OCI-M2 (cell line): ENCODE results near the gene TVP23B.
"Not testable (repeated sequence)": the region's sequence is repeated elsewhere in the genome, so short reads cannot be mapped to it uniquely, and the experiment has no call there.

Experiments
- DNase-seq: peaks from one replicate; lab custom pipeline; 2025; ENCODE audit not compliant: unreplicated experiment; lab: John Stamatoyannopoulos, UW

TVP23B gene

DNA sequence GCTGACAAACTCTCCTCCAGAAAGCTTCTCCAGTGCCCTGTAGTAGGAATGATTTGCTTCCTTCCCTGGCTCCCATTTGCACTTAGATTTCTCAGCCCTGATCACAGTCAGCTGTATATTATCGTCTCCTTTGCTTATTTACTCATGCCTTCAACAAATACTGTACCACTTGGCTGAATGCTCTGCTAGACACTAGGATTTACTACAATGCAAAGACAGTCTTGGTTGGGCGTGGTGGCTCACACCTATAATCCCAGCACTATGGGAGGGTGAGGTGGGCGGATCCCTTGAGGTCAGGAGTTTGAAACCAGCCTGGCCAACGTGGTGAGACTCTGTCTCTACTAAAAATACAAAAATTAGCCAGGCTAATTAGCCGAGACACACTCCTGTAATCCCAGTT is 5.9 kb downstream of the TVP23B start:
- DNase-seq = not testable (repeated sequence)

DNA sequence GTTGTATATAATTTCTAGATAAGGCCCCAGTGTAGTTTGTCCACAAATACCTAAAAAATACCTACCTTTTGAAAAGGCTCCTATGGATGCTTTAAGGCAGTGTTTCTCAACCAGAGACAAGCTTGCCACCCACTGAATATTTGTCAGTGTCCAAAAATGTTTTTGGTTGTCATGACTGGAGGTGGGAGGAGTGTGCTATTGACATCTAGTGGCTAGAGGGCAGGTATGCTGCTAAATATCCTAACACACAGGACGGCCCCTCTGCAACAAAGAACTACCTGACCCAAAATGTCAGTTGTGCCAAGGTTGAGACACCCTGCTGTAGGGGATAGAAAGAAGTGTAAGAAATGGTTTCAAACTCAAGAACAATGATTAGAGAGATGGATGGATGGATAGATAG is 10.4 kb downstream of the TVP23B start:
- DNase-seq = not testable (repeated sequence)

DNA sequence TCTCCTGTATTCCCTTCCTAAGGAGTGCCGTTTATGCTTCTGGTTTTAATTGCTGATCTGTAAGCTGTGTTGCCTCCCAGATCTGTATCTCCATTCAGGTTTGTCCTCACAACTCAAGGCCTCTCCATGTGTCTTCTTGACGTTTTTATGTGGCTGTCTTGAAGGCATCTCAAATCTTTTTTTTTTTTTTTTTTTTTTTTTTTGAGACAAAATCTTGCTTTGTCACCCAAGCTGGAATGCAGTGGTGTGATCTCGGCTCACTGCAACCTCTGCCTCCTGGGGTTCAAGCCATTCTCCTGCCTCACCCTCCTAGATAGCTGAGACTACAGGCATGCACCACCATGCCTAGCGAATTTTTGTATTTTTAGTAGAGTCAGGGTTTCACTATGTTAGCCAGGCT is 13.9 kb downstream of the TVP23B start:
- not testable (repeated sequence) for DNase-seq

DNA sequence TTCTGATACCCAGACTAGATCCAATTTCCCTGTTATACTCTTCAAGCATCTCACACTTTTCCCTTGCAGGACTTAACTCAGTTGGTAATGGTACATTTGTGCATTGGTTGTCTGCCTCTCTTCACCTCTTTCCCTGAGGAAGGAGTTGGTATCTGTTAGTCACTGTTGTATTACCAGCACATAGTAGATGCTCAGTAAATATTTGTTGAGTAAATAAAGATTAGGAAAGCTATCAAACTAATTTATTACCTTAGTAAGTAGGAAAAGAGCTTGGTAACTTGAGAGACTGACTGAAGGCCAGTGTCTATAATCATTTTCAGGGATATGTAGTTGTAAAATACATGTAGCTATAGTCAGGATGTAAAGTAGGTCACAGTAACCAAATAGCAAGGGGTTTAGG is 15.9 kb downstream of the TVP23B start:
- DNase-seq = not testable (repeated sequence)

DNA sequence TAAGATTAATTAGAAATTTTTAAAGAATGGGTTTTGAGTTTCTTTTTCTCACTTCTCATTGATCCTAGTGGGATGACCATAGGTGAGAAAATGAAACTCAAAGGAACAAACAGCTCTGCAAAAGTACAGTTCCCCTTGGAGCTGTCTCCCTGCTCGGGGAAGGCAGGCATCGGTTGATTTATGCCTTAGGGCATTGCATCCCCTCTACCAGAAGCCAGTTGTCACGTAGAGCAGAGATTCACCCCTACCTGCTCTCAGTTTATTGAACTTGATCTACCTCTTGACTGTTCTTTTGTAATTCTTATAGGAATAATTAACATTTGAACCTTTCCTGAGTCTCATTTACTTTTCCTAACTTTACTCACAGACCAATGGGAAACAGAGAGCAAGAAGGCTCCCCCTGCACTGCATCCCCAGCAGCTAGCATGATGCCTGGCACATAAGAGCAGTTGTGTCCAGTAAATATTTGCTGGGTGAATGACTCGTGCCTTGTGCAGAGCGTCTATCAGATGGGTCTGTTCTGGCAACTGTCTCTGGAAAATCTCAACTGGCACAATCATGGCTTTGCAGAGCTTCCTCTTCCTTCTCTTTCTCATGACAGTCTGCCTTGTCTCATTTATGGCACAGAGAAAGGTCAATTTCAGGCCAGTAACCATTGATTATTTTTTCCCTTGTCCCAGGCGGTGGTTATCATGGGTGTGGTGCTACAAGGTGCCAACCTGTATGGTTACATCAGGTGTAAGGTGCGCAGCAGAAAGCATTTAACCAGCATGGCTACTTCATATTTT is 22.7 kb downstream of the TVP23B start:
- DNase-seq = not testable (repeated sequence)

DNA sequence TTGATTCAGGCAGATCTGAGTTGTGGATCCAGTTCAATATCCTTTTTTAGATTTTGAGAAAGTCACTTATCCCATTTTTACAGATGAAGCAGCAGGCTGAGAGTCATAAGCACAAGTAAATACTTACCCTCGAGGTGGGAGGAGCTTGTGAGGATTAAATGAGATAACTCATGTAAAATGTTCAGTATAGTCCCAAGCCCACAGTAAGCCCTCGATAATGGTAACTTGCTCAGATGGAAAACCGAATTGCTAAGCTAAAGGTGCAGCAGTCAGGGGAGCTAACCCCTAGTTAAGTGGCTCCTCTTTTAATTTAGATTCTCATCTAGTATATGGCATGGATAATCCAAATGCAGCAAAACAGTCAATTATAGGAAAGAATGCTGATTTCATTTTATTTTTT is 34.9 kb downstream of the TVP23B start:
- DNase-seq = not testable (repeated sequence)

DNA sequence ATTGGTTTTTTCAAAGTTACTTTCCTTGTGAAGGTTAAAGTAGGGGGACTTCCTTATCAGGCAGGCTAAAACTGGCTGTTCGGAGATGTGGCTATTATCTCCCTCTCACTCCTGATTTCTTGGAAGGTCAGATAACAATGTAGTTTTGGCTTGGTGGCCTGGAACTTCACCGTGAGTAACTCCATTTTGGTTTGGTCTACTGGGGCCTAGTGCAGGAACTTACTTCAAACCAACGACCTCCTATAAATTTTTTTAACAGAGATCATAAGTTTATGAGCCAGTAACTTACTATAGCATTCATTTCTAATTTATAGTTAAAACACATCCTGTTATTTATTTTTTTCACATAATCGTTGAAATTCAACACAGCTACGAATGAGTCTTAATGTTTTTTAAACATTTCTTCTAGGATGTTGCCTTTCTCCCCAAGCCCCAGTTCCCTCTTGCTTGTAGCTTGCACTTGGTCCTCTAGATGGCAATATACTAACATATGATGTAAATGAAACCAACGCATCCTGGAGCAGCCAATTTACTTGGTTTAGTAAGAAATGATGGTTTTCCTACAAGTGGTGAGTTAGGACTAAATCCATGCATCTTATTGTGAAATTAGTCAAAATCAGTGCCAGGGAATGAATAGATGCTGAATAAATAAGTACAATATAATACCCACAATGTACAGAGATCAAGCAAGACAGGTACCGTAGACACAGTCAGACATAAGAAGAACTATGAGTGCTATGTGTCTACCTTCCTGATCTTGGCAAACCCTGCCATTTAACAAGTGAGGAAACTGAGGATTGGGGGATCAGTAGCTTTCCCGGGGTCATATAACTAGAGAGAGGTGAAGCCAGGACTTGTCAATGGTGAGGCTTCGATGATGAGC is 35.7 kb downstream of the TVP23B start:
- DNase-seq = not testable (repeated sequence)

DNA sequence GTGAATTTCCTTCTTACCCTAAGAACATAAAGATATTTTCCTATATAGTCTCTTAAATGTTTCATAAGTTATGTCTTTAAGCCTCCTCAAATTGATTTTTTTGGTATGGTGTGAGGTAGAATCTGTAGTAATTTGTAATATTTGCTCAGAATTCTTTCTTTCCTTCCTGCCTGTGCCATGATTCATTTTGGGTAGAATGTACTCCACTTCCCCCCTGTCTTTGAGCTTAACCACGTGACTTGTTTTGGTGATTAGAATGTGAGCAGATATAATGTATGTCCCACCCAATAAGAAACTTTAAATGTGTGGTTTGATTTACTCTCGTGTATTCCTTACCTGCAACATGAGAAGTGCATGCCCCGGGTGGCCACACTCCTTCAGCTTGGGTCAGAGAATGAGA is 40.4 kb downstream of the TVP23B start:
- DNase-seq = not testable (repeated sequence)

DNA sequence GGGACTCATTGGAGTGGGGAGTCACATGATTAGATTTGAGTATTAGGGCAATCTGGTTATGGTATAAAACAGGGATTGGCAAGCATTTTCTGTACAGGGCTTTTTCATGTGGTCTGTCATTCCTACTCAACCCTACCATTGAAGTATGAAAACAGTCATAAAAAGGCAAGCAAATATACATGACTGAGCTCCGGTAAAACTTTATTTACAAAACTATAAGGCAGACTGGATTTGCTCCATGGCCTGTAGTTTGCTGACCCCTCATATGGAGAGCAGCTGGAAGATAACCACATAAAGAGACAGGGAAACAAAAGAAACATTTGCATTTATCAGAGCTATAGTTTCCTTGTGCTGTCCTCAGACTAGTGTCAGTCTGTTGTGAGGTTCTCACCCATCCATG is 46.6 kb downstream of the TVP23B start:
- DNase-seq = not testable (repeated sequence)

DNA sequence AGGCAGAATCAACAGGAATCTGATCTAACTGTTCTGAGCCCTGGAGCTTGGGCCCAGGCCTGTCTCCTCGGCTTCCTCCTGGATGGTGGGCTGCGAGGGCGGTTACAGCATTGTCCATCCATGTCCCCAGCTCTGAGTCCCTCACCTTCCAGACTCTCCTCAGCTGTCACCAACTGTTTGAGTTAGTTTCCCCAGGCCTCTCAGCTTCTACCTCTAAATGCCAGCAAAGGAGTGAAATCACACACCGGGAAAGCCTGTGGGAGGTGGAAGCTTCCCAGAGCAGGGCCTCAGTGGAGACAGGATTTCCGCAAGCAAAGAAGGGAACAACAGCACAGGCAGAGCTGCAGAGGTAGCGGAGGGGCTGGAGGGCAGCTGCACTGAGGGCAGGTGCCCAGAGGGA is 67.5 kb downstream of the TVP23B start:
- DNase-seq = no peak

DNA sequence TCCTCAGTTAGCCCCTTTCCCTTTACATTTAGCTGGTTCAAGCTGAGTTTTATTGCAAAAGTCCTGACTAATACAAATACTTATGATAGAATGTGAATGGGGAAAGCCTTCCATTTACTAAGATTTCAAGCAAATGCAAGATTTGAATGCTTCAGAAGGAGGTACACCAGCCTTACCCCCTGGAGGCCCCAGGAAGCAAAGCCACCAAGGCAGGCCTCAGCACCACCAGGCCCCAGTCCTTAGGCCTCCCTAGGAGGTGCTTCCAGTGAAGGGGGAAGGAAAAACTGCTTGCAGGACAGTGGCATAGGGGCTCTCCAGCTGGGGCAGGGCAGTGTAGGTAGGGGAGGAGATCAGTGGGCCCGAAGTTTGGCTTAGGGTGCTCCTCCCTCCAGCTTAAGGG is 69.7 kb downstream of the TVP23B start:
- no peak for DNase-seq

DNA sequence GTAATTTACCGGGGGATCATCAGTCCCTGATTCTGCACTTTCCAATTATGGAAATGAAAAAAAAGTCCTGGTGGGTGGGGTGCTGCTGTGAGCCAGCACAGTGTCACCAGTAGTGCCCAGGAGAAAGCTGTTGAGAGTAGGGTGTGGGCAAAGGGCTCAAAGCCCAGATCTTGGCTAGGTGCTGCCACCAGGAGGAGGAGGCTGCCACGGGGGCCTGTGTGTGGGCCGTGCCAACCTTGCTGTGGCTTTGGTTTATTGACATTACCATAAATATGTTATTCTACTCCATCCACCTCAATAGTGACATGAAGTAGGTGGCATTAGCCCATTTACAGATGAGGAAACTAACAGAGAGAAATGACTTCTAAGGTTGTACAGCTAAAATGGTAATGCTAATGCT is 70.2 kb downstream of the TVP23B start:
- no peak for DNase-seq

DNA sequence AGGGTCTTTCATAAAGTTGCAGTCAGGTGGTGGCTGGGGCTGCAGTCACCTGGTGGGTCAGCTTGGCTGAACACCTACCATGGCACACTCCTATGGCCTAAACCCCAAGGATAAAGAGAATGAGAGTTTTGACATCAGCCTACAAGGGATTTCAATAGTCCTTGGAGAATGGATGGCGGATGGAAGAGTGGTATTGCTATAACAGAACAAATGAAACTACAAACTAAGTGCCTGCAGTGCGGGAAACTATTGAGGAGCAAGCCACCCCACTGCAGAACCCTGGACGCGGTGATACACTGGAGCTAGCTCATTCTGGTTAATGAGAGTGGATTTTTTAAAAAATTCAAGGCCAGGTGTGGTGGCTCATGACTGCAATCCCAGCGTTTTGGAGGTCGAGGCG is 74.0 kb downstream of the TVP23B start:
- no peak for DNase-seq

DNA sequence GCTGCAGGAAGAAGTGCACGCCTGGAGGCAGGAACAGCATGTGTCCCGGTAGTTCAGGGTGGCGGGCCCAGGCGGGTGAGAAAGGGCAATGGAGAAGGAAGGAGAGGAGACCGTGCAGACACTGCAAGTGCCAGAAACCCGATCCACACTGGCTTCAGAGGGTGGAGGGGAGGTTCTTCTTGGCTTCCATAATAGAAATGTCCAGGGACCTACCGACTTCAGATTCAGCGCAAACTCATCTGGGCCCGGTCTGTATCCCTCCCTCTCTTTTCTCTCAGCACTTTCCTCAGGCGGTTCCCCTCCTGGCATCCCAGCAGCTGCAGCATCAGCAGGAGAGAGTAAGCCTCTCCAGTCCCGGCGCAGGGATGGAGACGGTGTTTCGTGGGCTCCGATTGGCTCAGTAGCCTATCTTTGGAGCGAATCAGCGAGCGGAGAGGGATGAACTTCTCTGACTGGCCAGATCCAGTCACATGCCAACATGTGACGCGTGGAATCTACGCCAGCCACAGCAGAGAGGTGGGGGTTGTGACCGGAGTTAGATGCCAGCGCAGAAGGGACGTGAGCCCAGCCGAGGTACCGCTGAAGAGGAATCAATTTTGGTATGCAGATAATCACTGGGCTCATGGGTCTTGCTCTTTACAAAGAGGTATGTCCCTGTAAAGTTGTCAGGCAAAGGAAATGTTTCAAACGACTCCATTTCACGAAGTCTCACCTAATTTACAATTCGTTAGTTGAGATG is 75.0 kb downstream of the TVP23B start:
- DNase-seq = peak; percentile 69
